Hepatocyte (in vitro differentiated cells): Measurements from ENCODE around the gene GBA3.

Source experiments
- EZH2 ChIP-seq: fragments of 200-600 bp; sonication (generic); IDR thresholded peaks from 2 replicates; pipeline ENCODE4 v1.6.1; 2016; ENCODE audit warnings: antibody characterized with exemption, mild to moderate bottlenecking, borderline replicate concordance
- EZH2phosphoT487 ChIP-seq: fragments of 200-600 bp; sonication (generic); IDR thresholded peaks from one replicate; pipeline ENCODE4 v1.6.1; 2018; ENCODE audit warnings: antibody characterized with exemption, mild to moderate bottlenecking, low read depth, moderate library complexity; ENCODE audit not compliant: unreplicated experiment, severe bottlenecking
- TF ChIP-seq, protein P1 (sequence below): fragments of 200-600 bp; sonication (generic); IDR thresholded peaks from 2 replicates; pipeline ENCODE4 v1.5.1; 2016; ENCODE audit warnings: antibody characterized with exemption, mild to moderate bottlenecking; ENCODE audit not compliant: poor library complexity

DNA sequence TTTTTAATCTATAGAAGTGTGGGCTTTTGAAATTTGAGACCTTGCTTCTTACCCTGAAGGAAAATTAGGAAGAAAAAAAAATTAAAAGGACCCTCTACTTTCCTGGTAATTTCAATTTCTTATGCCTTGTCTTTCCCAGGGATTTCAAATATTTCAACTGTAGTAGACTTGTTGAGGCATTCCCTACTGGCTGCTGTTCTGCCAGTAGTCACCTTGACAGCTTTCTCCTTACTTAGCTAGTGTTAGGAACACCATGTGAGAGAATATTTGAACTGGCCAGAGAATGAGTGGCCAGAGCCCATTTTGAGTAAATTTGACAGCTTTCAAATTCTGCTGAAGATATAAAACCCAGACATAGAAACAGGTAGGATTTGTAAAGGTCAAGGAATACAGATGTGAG lies 24.0 kb upstream of the GBA3 start:
- TF ChIP-seq, protein P1, sequence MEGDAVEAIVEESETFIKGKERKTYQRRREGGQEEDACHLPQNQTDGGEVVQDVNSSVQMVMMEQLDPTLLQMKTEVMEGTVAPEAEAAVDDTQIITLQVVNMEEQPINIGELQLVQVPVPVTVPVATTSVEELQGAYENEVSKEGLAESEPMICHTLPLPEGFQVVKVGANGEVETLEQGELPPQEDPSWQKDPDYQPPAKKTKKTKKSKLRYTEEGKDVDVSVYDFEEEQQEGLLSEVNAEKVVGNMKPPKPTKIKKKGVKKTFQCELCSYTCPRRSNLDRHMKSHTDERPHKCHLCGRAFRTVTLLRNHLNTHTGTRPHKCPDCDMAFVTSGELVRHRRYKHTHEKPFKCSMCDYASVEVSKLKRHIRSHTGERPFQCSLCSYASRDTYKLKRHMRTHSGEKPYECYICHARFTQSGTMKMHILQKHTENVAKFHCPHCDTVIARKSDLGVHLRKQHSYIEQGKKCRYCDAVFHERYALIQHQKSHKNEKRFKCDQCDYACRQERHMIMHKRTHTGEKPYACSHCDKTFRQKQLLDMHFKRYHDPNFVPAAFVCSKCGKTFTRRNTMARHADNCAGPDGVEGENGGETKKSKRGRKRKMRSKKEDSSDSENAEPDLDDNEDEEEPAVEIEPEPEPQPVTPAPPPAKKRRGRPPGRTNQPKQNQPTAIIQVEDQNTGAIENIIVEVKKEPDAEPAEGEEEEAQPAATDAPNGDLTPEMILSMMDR: no peak
- TF ChIP-seq EZH2 (no peak), EZH2phosphoT487 (no peak)
